Esophagus mucosa (tissue), 1 donor: ENCODE measurements around the gene CAVIN2. TPM values are rescaled to one million over a fixed set of nuclear protein-coding genes. Genes with fewer than 3 reads are reported as not detected.

Experiments used
- ATAC-seq: fragments of 200-7000 bp; cut with Tn5 transposase; one replicate; pipeline ENCODE4 v1.9.1; 2020
- total RNA-seq: library from RNA; stranded (reverse); gene quantifications from one replicate; pipeline ENCODE4 v1.2.4, GENCODE V29; 2023
- donor health status: DM: yes; HTN: yes; CAD: no.

The CAVIN2 gene
- total RNA-seq = 8.7 TPM

GRCh38 chr2:191846515-191847476, at the start of gene CAVIN2:
CAVIN2 (minus strand) TSS chr2:191847088; CDS start chr2:191846925, 163 bp downstream.
- peak; percentile 96 for ATAC-seq

- ATAC-seq = no peak
These were observed 48.9 kb upstream of the CAVIN2 start for GRCh38 chr2:191895743-191896142.

GRCh38 chr2:191895195-191895594, 48.3 kb upstream of the CAVIN2 start:
- ATAC-seq = peak; percentile 19

GRCh38 chr2:191894681-191895147, 47.8 kb upstream of the CAVIN2 start:
- ATAC-seq = peak; percentile 98

GRCh38 chr2:191892391-191892790, 45.5 kb upstream of the CAVIN2 start:
- ATAC-seq = peak; percentile 27

DNA sequence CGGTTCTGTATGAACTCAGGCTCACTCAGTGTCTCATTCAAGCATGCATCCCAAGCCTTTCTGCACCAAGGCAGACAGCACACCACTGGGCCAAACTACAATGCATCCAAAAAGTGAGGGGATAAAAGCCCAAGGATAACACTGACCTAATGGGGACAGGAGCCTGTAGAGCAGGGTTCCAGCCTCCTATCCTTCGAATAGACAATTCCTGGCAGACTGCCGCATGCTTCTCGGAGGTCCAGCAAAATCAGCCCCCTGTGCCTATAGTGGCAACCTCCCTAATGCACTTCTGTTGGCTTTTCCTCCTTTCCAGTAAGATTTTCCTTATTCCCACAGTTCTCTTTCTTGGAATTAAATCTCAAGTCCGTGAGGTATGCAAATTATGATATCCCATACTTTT, 44.8 kb upstream of the CAVIN2 start:
- ATAC-seq = no peak

DNA sequence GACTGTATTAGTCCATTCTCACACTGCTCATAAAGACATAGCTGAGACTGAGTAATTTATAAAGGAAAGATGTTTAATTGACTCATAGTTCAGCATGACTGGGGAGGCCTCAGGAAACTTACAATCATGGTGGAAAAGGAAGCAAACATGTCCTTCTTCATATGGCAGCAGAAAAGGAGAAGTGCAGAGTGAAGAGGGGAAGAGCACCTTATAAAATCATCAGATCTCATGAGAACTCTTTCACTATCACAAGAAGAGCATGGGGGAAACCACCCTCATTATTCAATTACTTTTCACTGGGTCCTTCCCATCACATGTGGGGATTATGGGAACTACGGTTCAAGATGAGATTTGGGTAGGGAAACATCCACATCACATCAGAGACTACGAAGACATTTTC, 43.0 kb upstream of the CAVIN2 start:
- ATAC-seq = no peak

GRCh38 chr2:191888400-191889166, 41.7 kb upstream of the CAVIN2 start:
- ATAC-seq = no peak

GRCh38 chr2:191885650-191886049, 38.8 kb upstream of the CAVIN2 start:
- peak; percentile 78 for ATAC-seq

GRCh38 chr2:191885098-191885497, 38.2 kb upstream of the CAVIN2 start:
- ATAC-seq = no peak

GRCh38 chr2:191881982-191882816, 35.3 kb upstream of the CAVIN2 start:
- ATAC-seq = peak; percentile 9

DNA sequence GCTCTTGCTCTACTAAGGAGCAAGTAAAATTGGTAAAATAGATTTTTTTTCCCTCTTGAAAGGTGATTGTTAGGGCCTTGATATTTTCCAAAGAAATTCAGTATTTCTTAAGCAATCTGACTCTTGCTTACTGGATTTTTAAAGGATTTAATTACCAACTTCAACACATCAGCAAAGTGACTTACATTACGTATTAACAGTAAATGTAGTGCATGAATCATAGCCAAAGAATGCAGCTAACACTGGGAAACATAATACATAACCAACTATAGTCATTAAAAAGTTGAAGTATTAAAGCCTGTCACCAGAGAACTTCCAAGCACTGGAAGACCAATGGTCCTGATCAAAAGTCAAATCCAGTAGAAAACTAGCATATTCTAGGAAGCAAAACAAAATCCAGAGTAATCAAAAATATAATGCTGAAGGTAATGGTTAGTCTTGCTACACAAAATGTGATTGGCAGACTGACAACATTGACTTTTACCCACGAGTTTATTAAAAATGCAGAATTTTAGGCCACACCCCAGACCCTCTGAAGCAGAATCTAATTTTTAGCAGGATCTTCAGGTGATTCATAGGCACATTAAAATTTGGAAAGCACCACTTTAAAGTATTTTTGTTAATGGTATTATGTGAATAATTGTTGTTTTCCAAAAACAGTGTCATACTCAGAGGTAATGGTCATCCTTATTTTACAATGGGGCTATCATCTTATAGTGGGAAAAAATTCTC, 31.8 kb upstream of the CAVIN2 start:
- ATAC-seq = no peak

DNA sequence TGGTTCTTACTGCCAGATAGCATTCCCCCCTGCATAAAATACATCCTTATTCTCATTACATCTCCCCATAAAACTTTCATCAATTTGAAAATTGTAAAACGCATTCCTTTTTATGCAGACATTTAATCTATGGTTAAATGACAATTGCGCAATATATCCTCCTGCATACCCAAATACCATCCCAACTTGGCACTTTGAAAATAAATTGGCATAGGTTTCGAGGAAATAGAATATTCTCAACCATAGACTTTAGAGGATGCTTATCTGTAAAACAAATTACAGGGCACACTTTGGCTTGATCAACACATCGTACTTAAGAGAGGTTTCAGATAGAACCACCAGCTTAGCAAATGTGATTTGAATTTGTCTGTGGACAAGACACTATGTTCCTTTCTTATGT, 31.0 kb upstream of the CAVIN2 start:
- no peak for ATAC-seq

GRCh38 chr2:191875859-191876258, 29.0 kb upstream of the CAVIN2 start:
- ATAC-seq = no peak

DNA sequence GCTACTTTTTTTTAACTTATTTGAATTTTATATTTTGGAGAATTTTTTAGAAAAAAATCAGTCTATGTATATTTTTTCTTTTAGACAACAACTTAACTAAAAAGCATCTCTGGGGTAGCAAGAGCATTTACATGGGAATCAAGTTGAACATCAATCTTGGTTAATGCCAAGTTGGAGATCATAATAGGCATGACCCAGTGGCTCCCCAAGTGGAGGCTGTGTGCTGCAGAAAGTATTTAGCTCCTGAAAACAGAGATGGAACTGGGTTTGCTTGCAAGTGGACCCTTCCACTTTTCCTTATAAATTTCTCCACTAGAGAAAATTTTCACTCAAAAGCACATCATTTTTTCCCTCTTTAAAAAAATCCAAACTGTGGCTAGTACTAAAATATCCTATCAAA, 23.9 kb upstream of the CAVIN2 start:
- no peak for ATAC-seq

DNA sequence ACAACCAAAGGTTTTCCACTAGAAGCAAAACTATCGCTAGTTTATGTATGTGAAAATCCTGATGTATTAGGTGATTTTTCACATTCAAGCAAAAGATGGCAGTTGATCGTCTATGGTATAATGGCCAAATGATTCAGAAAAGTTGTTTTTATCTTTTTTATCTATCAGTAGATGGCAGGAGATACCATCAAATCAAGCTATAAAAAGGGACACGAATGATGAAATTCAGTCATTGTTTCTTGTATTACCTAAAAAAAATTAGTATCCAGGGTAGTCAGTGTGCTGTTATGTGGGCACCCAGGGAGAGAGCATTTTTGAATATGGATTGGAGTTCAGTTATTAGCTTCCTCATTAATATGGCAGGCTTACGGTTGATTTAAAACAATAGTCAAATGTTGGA, 22.9 kb upstream of the CAVIN2 start:
- no peak for ATAC-seq

GRCh38 chr2:191869178-191869577, 22.3 kb upstream of the CAVIN2 start:
- ATAC-seq = peak; percentile 25

- ATAC-seq = no peak
These were observed 20.6 kb upstream of the CAVIN2 start for GRCh38 chr2:191867507-191867847.

DNA sequence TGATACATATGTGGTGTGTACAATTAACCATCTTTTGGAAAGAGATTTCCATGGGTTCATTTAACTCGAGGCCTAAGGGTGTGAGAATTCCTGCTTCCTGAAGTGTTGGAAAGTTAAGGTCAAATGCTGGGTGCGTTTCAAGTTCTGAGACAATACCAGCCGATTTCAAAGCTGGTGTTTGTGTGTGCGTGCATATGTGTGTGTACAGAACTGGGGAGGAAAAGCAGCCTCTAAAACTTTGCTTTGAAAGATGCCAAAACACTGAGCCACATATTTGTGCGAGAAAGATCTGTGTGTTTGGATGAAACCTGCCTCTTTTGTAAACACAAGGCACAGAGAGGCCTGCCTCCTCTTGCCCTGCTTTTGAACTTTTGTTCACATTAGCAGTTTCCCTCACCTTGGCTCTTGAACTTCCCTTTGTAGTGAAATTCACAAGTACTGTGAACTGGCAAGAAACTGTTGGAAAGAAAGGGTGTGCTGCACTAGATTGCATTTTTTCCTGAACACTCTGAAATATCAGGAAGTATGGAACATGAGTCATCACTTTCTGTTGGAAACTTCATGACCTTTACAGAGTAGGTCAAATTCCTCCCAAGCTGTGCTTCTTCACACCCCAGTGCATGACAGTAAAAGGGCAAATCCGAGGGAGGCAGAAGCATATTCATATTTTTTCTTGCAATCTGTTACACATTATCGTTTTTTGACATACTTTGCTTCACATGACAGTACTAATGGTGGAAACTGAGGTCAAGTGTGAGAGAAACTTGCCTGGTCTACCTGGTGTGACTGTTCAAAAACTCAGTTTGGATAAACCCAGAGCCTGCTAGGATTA, 20.0 kb upstream of the CAVIN2 start:
- ATAC-seq = peak; percentile 92

GRCh38 chr2:191866195-191866594, 19.3 kb upstream of the CAVIN2 start:
- no peak for ATAC-seq
